H1 (cell line): ENCODE results near the gene BTBD9. TPM values are rescaled to one million over a fixed set of nuclear protein-coding genes. Genes with fewer than 3 reads are reported as not detected.

Experiments used
- CTCF ChIA-PET: fragments of 300-600 bp; sonication (Branson Sonifier 250); formaldehyde crosslinking; loops from one replicate; lab custom pipeline; 2021; ENCODE audit not compliant: partially characterized antibody; lab: Charles Lee
- POLR2A ChIA-PET: fragments of 300-600 bp; sonication (Branson Sonifier 250); formaldehyde crosslinking; loops from one replicate; lab custom pipeline; 2021; ENCODE audit warnings: inconsistent platforms; ENCODE audit not compliant: partially characterized antibody; lab: Charles Lee
- DNase-seq, 2 experiments: peaks; one replicate each; pipeline versions ENCODE4 v3.0.0 to v3.0.0-alpha.2; 2010 to 2022; ENCODE audit warnings: low spot score in 2 of 2, low read depth in 1 of 2, mixed read lengths in 1 of 2
- FAIRE-seq: peaks from 2 replicates; lab custom pipeline; 2011; peaks lifted over from hg19 to GRCh38; lab: Jason Lieb, UNC
- H2AFZ ChIP-seq: 2 replicates; pipeline ENCODE4 v1.8.1; 2012; ENCODE audit warnings: low read length, inconsistent platforms
- H2AK5ac ChIP-seq: 2 replicates; pipeline ENCODE4 v1.6.1; 2013; ENCODE audit warnings: low read depth, low read length
- H2BK120ac ChIP-seq: replicated peaks from 2 replicates; pipeline ENCODE3; 2013; ENCODE audit warnings: low read depth, low read length, inconsistent platforms
- H2BK12ac ChIP-seq: 2 replicates; pipeline ENCODE4 v1.6.1; 2013; ENCODE audit warnings: low read depth, low read length
- H2BK15ac ChIP-seq: 2 replicates; pipeline ENCODE4 v1.6.1; 2013; ENCODE audit warnings: low read length
- H2BK20ac ChIP-seq: 2 replicates; pipeline ENCODE4 v1.6.1; 2013; ENCODE audit warnings: low read length
- H2BK5ac ChIP-seq: 2 replicates; pipeline ENCODE4 v1.6.1; 2013; ENCODE audit warnings: low read depth, low read length
- H3K14ac ChIP-seq: 2 replicates; pipeline ENCODE4 v1.6.1; 2013; ENCODE audit warnings: inconsistent platforms; ENCODE audit not compliant: insufficient read length
- H3K18ac ChIP-seq: 2 replicates; pipeline ENCODE4 v1.6.1; 2013; ENCODE audit warnings: low read length; ENCODE audit errors: extremely low read depth
- H3K23ac ChIP-seq: 2 replicates; pipeline ENCODE4 v1.6.1; 2013; ENCODE audit warnings: inconsistent platforms; ENCODE audit not compliant: insufficient read length
- H3K23me2 ChIP-seq: 2 replicates; pipeline ENCODE4 v1.6.1; 2013; ENCODE audit warnings: low read depth, low read length
- H3K27ac ChIP-seq: 2 replicates; pipeline ENCODE4 v1.6.1; 2011; ENCODE audit warnings: low read depth, low read length, inconsistent platforms
- H3K27me3 ChIP-seq, 4 experiments: replicated peaks in 1 of 4; 1 replicate in 1 of 4; 2 replicates in 3 of 4; pipeline versions ENCODE4 v1.6.1 to v1.8.1; 2011 to 2013; ENCODE audit warnings: low read length in 3 of 4, mild to moderate bottlenecking in 3 of 4, inconsistent platforms in 2 of 4, mixed read lengths in 2 of 4, moderate library complexity in 1 of 4; ENCODE audit not compliant: control insufficient read depth in 3 of 4, insufficient read depth in 3 of 4; ENCODE audit errors: extremely low read depth in 1 of 4
- H3K36me3 ChIP-seq, 4 experiments: 2 replicates each; pipeline versions ENCODE4 v1.6.1 to v1.8.1; 2011 to 2013; ENCODE audit warnings: mild to moderate bottlenecking in 4 of 4, low read length in 3 of 4, moderate library complexity in 2 of 4, control low read depth in 1 of 4, inconsistent platforms in 1 of 4; ENCODE audit not compliant: insufficient read depth in 4 of 4, control insufficient read depth in 2 of 4
- H3K4ac ChIP-seq: replicated peaks from 2 replicates; pipeline ENCODE3; 2013; ENCODE audit warnings: low read length, low read depth, mixed read lengths, inconsistent platforms; ENCODE audit not compliant: insufficient read length
- H3K4me1 ChIP-seq, 4 experiments: replicated peaks in 1 of 4; 1 replicate in 1 of 4; 2 replicates in 3 of 4; pipeline versions ENCODE4 v1.6.1 to v1.8.1; 2011 to 2013; ENCODE audit warnings: low read length in 3 of 4, inconsistent platforms in 2 of 4, mixed read lengths in 1 of 4; ENCODE audit not compliant: insufficient read depth in 4 of 4, control insufficient read depth in 3 of 4
- H3K4me2 ChIP-seq, 2 experiments: 2 replicates each; pipeline versions ENCODE4 v1.6.1 to v1.8.1; 2011 to 2013; ENCODE audit warnings: low read depth in 2 of 2, low read length in 2 of 2, control low read depth in 1 of 2, inconsistent platforms in 1 of 2, mild to moderate bottlenecking in 1 of 2; ENCODE audit not compliant: insufficient read depth in 1 of 2
- H3K4me3 ChIP-seq, 4 experiments: fragments of 200-600, 300-600 bp in 1 of 4; sonication (generic), shearing (Covaris generic), sonication (Bioruptor Twin) in 1 of 4; 2 replicates each; pipeline versions ENCODE4 v1.5.1 to v1.8.1; 2011 to 2016; ENCODE audit warnings: low read length in 4 of 4, low read depth in 3 of 4, control low read depth in 2 of 4, inconsistent platforms in 2 of 4, mild to moderate bottlenecking in 2 of 4, mixed read lengths in 1 of 4, moderate library complexity in 1 of 4; ENCODE audit not compliant: insufficient read depth in 2 of 4; ENCODE audit errors: extremely low read depth in 1 of 4
- H3K56ac ChIP-seq: replicated peaks from 2 replicates; pipeline ENCODE3; 2013; ENCODE audit warnings: low read depth, mild to moderate bottlenecking, mixed read lengths, low read length, inconsistent platforms; ENCODE audit not compliant: insufficient read length
- H3K79me1 ChIP-seq: 2 replicates; pipeline ENCODE4 v1.6.1; 2013; ENCODE audit warnings: low read depth, low read length, control low read depth
- H3K79me2 ChIP-seq, 2 experiments: 2 replicates each; pipeline versions ENCODE4 v1.6.1 to v1.8.1; 2012 to 2013; ENCODE audit warnings: low read length in 2 of 2, mild to moderate bottlenecking in 2 of 2, inconsistent platforms in 1 of 2; ENCODE audit not compliant: insufficient read depth in 2 of 2, control insufficient read depth in 1 of 2
- H3K9ac ChIP-seq, 4 experiments: replicated peaks in 1 of 4; 1 replicate in 1 of 4; 2 replicates in 3 of 4; pipeline versions ENCODE4 v1.6.1 to v1.8.1; 2011 to 2013; ENCODE audit warnings: low read depth in 3 of 4, low read length in 3 of 4, control low read depth in 2 of 4, mild to moderate bottlenecking in 2 of 4, moderate library complexity in 2 of 4, inconsistent platforms in 1 of 4; ENCODE audit errors: extremely low read depth in 1 of 4
- H3K9me3 ChIP-seq, 2 experiments: 2 replicates each; pipeline versions ENCODE4 v1.6.1 to v1.8.1; 2012 to 2013; ENCODE audit warnings: mild to moderate bottlenecking in 2 of 2, moderate library complexity in 2 of 2, control low read depth in 1 of 2, inconsistent platforms in 1 of 2, low read depth in 1 of 2, low read length in 1 of 2, mixed read lengths in 1 of 2; ENCODE audit not compliant: insufficient read depth in 2 of 2
- H4K20me1 ChIP-seq, 2 experiments: replicated peaks in 1 of 2; 2 replicates each; pipeline versions ENCODE3 to v1.8.1; 2011 to 2013; ENCODE audit warnings: inconsistent platforms in 2 of 2, low read length in 2 of 2, mild to moderate bottlenecking in 1 of 2; ENCODE audit not compliant: insufficient read depth in 2 of 2, control insufficient read depth in 1 of 2
- H4K5ac ChIP-seq: 2 replicates; pipeline ENCODE4 v1.6.1; 2013; ENCODE audit warnings: low read length, low read depth, mixed read lengths, inconsistent platforms; ENCODE audit not compliant: insufficient read length
- H4K8ac ChIP-seq: 2 replicates; pipeline ENCODE4 v1.8.0; 2013; ENCODE audit warnings: mild to moderate bottlenecking, moderate library complexity, low read length, inconsistent platforms; ENCODE audit not compliant: insufficient read depth; ENCODE audit errors: extremely low read depth
- H4K91ac ChIP-seq: replicated peaks from 2 replicates; pipeline ENCODE3; 2013; ENCODE audit warnings: low read length, mixed read lengths, inconsistent platforms; ENCODE audit not compliant: insufficient read length
- CHD1 ChIP-seq: IDR thresholded peaks from 2 replicates; pipeline ENCODE4 v1.6.1; 2012; ENCODE audit warnings: low read depth, low read length, improper control_type of control experiment
- EZH2 ChIP-seq: fragments of 200-600 bp; sonication (generic); IDR thresholded peaks from 2 replicates; pipeline ENCODE4 v1.7.1; 2012; ENCODE audit warnings: low read depth, mild to moderate bottlenecking, moderate library complexity, low read length, inconsistent platforms; ENCODE audit not compliant: severe bottlenecking
- POLR2AphosphoS5 ChIP-seq: IDR thresholded peaks from 2 replicates; pipeline ENCODE4 v1.6.1; 2011; ENCODE audit warnings: low read depth, low read length
- RAD21 ChIP-seq, 2 experiments: IDR thresholded peaks in 1 of 2; conservative IDR thresholded peaks in 1 of 2; 2 replicates each; pipeline ENCODE4 v1.6.1; 2011; ENCODE audit warnings: low read depth in 2 of 2, low read length in 2 of 2, improper control_type of control experiment in 1 of 2, inconsistent platforms in 1 of 2, mild to moderate bottlenecking in 1 of 2, moderate library complexity in 1 of 2
- RBBP5 ChIP-seq: IDR thresholded peaks from 2 replicates; pipeline ENCODE4 v1.7.1; 2012; ENCODE audit warnings: low read depth, mild to moderate bottlenecking, inconsistent platforms, low read length, moderate library complexity, borderline replicate concordance
- TCF12 ChIP-seq: IDR thresholded peaks from 2 replicates; pipeline ENCODE4 v1.6.1; 2011; ENCODE audit warnings: low read depth, mild to moderate bottlenecking, low read length
- WGBS, 2 experiments: shearing (Covaris generic) in 1 of 2; methylation state at CpG; one replicate each; pipeline versions ENCODE4 v1.1.6 to v1.1.7; 2013 to 2015; ENCODE audit warnings: low lambda C conversion rate in 2 of 2, mixed read lengths in 2 of 2, inconsistent platforms in 1 of 2, low coverage in 1 of 2, missing lambda C conversion rate in 1 of 2; ENCODE audit not compliant: insufficient replicate concordance in 2 of 2, insufficient coverage in 1 of 2, insufficient read length in 1 of 2; ENCODE audit errors: extremely low coverage in 1 of 2, missing lambda C conversion rate in 1 of 2; 5-methylcytosine and 5-hydroxymethylcytosine counted together
- polyA plus RNA-seq, 7 experiments: library from polyadenylated mRNA; depleted of rRNA in 3 of 7; stranded (reverse) in 5 of 7; unstranded in 2 of 7; fragments of >200 nt in 5 of 7; fragments of 200-250 nt in 2 of 7; gene quantifications; 1 replicate in 5 of 7; 2 replicates in 1 of 7; 4 replicates in 1 of 7; pipeline versions ENCODE4 v1.2.1 to v1.2.3, GENCODE V29; 2011 to 2013; ENCODE audit warnings: missing spikeins in 2 of 7, mixed read lengths in 2 of 7
- total RNA-seq: library from RNA; stranded (reverse); fragmentation: NEBNext Ultra II Directional; extraction: Animal tissue kit (Norgen Biotek cat#: 25700); gene quantifications from 2 replicates; pipeline ENCODE4 v1.2.1, GENCODE V29; 2021

Gene BTBD9
- total and polyA plus RNA-seq, 2 of the 8 experiments (the other 6 are each of a cell fraction or from before 2014, with no cell fraction given), result 0.92 to 4.1 TPM

DNA sequence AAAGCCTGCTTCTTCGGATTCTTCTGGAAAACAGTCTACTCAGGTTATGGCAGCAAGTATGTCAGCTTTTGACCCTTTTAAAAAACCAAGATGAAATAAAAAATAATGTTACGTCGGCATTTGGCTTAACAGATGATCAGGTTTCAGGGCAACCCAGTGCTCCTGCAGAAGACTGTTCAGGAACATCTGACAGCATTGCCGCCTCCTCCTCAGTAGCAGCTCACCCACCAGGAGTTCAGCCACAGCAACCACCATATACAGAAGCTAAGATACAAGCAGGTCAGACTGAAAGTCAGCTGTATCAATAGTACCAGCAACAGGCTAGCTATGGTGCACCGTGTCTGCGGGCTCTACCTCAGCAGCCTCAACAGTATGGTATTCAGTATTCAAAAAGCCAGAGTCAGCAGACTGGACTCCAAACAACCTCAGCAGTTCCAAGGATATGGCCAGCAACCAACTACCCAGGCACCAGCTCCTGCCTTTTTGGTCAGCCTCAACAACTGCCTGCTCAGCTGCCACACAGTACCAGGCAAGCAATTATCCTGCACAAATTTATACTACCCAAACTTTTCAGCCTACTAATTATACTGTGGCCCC is 51.9 kb downstream of the BTBD9 start:
- TF ChIP-seq RAD21 (IDR thresholded peaks at IDR 0.05 in 1 of 2, conservative IDR thresholded peaks at IDR 0.05 in 1 of 2; ENCODE audit: low read depth in 2 of 2, low read length in 2 of 2) (no peak), EZH2 (no peak), CHD1 (no peak), TCF12 (no peak), RBBP5 (no peak), POLR2AphosphoS5 (no peak)
- H4K20me1 ChIP-seq, result no peaks in the 10 kb centered on the region
- H3K9ac ChIP-seq, result no peak overlapping the region
- H4K8ac ChIP-seq, result no peak overlapping the region
- H2BK12ac ChIP-seq, result no peak overlapping the region
- no peak overlapping the region for H3K4me2 ChIP-seq
- H2BK15ac ChIP-seq, result no peak overlapping the region
- no peaks in the 10 kb centered on the region for H3K4me1 ChIP-seq
- no peak overlapping the region for H3K18ac ChIP-seq
- no peaks in the 10 kb centered on the region for H3K79me1 ChIP-seq
- H3K23me2 ChIP-seq, result no peaks in the 10 kb centered on the region
- no peak overlapping the region for H2BK20ac ChIP-seq
- H3K79me2 ChIP-seq, result no peaks in the 10 kb centered on the region
- H4K5ac ChIP-seq, result no peak overlapping the region
- no peak overlapping the region for H3K56ac ChIP-seq
- no peak overlapping the region for H2BK5ac ChIP-seq
- no peak overlapping the region for H4K91ac ChIP-seq
- no peak overlapping the region for H3K23ac ChIP-seq
- no peak overlapping the region for H3K27ac ChIP-seq
- no peak overlapping the region for H2BK120ac ChIP-seq
- no peak overlapping the region for H3K14ac ChIP-seq
- FAIRE-seq (no peak), DNase-seq (no peak)
- H3K27me3 ChIP-seq, result no peaks in the 10 kb centered on the region
- H2AFZ ChIP-seq, result no peak overlapping the region
- no peak overlapping the region for H3K4me3 ChIP-seq
- H2AK5ac ChIP-seq, result no peak overlapping the region
- no peaks in the 10 kb centered on the region for H3K9me3 ChIP-seq
- no peaks in the 10 kb centered on the region for H3K36me3 ChIP-seq
- ChIA-PET POLR2A (no interaction called here), CTCF (interaction anchor here (0.7 to 1.6 kb wide), 2 partner anchors 9 to 10 kb away, joined by 3 to 4 read pairs; no protein-coding TSS in a partner anchor)
- 94% methylated on average over 6 of the region's 6 CpGs; no CpG with 5 or more reads in 1 of the 2 experiments for WGBS, 2 experiments
- H3K4ac ChIP-seq, result no peak overlapping the region
